SK-N-SH treated with all-trans-retinoic acid at 6 μM for 48 hours (cell line): ENCODE data around the gene RAD51B.

Experiments used
- ATAC-seq: fragments of 200-7000 bp; cut with Tn5 transposase; 3 replicates; pipeline ENCODE4 v1.9.1; 2020; ENCODE audit warnings: mild to moderate bottlenecking, moderate library complexity
- ARNTL ChIP-seq: fragments of 450-650 bp; formaldehyde crosslinking; IDR thresholded peaks from 2 replicates; pipeline ENCODE4 v1.5.0; 2020; ENCODE audit warnings: low read depth, mild to moderate bottlenecking, moderate library complexity, borderline replicate concordance
- CSDC2 ChIP-seq: fragments of 250-450 bp; sonication (Bioruptor Pico); IDR thresholded peaks from 2 replicates; pipeline ENCODE4 v1.5.0; 2020; ENCODE audit warnings: mild to moderate bottlenecking, moderate library complexity
- GLIS3 ChIP-seq: fragments of 250-450 bp; sonication (Bioruptor Pico); IDR thresholded peaks from 2 replicates; pipeline ENCODE4 v1.5.0; 2020; ENCODE audit warnings: mild to moderate bottlenecking, moderate library complexity
- ISL1 ChIP-seq: fragments of 250-450 bp; sonication (Bioruptor Pico); IDR thresholded peaks from 2 replicates; pipeline ENCODE4 v2.1.2; 2022; ENCODE audit warnings: mild to moderate bottlenecking, moderate library complexity
- OSR1 ChIP-seq: fragments of 250-450 bp; sonication (Bioruptor Pico); IDR thresholded peaks from 2 replicates; pipeline ENCODE4 v1.8.0; 2022; ENCODE audit warnings: moderate library complexity, mild to moderate bottlenecking, inconsistent platforms
- PPARA ChIP-seq: fragments of 250-450 bp; sonication (Bioruptor Pico); IDR thresholded peaks from 2 replicates; pipeline ENCODE4 v1.5.0; 2020; ENCODE audit warnings: mild to moderate bottlenecking, borderline replicate concordance
- SNAI2 ChIP-seq: fragments of 250-450 bp; sonication (Bioruptor Pico); IDR thresholded peaks from 2 replicates; pipeline ENCODE4 v1.5.0; 2020; ENCODE audit warnings: mild to moderate bottlenecking, moderate library complexity
- TOX ChIP-seq: fragments of 250-450 bp; sonication (Bioruptor Pico); IDR thresholded peaks from 2 replicates; pipeline ENCODE4 v1.8.0; 2021; ENCODE audit warnings: mild to moderate bottlenecking, moderate library complexity, borderline replicate concordance
- ZC3H10 ChIP-seq: fragments of 250-450 bp; sonication (Bioruptor Pico); IDR thresholded peaks from 2 replicates; pipeline ENCODE4 v1.5.1; 2021; ENCODE audit warnings: mild to moderate bottlenecking, moderate library complexity
- ZFP3 ChIP-seq: fragments of 250-450 bp; sonication (Bioruptor Pico); IDR thresholded peaks from 2 replicates; pipeline ENCODE4 v1.5.0; 2020; ENCODE audit warnings: mild to moderate bottlenecking, moderate library complexity
- ZNF70 ChIP-seq: fragments of 450-650 bp; formaldehyde crosslinking; IDR thresholded peaks from 2 replicates; pipeline ENCODE4 v1.5.0; 2020; ENCODE audit warnings: mild to moderate bottlenecking, moderate library complexity
- ZNF8 ChIP-seq: fragments of 450-650 bp; formaldehyde crosslinking; IDR thresholded peaks from 2 replicates; pipeline ENCODE4 v1.5.0; 2020; ENCODE audit warnings: mild to moderate bottlenecking, moderate library complexity
- TF ChIP-seq, protein P1 (sequence below): fragments of 250-450 bp; sonication (Bioruptor Pico); IDR thresholded peaks from 2 replicates; pipeline ENCODE4 v1.5.1; 2020; ENCODE audit warnings: low read depth, mild to moderate bottlenecking, moderate library complexity
- TF ChIP-seq, protein P2 (sequence below): fragments of 250-450 bp; sonication (Bioruptor Pico); IDR thresholded peaks from 2 replicates; pipeline ENCODE4 v1.5.1; 2021; ENCODE audit warnings: mild to moderate bottlenecking, moderate library complexity
- TF ChIP-seq, protein P3 (sequence below): fragments of 250-450 bp; sonication (Bioruptor Pico); IDR thresholded peaks from 2 replicates; pipeline ENCODE4 v1.8.0; 2021; ENCODE audit warnings: low read depth, mild to moderate bottlenecking, moderate library complexity, borderline replicate concordance
- TF ChIP-seq, protein P4 (sequence below): fragments of 250-450 bp; sonication (Bioruptor Pico); IDR thresholded peaks from 2 replicates; pipeline ENCODE4 v1.5.0; 2020; ENCODE audit warnings: mild to moderate bottlenecking, moderate library complexity

RAD51B gene

DNA sequence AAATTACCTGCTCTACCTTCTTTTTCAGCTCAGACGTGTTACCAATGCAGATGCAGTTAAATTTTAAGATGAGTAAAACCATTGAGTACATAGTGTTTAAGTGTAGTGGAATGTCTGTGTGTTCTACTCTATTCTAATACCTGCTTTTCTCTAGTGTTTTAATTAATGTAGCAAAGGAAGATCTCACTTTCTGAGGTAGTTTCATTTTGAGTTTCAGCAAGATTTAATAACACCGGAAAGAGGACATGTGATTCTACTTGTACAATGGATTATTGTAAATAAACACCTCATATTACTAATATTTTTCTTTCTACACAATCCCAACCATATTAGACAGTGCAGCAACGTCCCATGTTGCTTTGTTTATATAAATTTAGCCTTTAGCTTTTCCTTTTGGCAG lies 315.4 kb downstream of the RAD51B start (continued):
- TF ChIP-seq, protein P1, sequence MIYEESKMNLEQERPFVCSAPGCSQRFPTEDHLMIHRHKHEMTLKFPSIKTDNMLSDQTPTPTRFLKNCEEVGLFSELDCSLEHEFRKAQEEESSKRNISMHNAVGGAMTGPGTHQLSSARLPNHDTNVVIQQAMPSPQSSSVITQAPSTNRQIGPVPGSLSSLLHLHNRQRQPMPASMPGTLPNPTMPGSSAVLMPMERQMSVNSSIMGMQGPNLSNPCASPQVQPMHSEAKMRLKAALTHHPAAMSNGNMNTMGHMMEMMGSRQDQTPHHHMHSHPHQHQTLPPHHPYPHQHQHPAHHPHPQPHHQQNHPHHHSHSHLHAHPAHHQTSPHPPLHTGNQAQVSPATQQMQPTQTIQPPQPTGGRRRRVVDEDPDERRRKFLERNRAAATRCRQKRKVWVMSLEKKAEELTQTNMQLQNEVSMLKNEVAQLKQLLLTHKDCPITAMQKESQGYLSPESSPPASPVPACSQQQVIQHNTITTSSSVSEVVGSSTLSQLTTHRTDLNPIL (CRISPR knock-in tag), result no peak
- TF ChIP-seq ARNTL (CRISPR knock-in tag), result no peak

DNA sequence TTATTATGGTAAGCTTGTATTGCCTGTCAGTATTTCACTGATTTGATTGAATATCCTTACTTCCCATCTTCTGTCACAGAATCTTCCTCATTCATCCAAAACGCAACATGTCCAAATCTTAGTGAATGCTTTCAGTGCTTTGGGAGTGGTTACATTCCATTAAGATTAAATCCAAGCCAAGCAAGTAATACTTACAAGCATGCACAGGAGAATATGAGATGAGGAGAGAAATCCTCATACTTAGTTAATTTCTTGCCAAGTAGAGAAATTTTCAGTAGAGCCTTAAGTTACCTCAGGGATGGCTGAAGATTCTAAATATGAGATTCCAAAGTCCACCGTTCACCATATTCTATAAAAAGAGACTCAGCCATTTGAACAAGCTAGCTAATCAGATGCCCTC lies 316.0 kb downstream of the RAD51B start:
- ATAC-seq, result no peak
- TF ChIP-seq ISL1 (CRISPR knock-in tag) (no peak), TOX (CRISPR knock-in tag) (no peak), ZNF70 (no peak), ZNF8 (no peak), ZFP3 (CRISPR knock-in tag) (no peak), OSR1 (no peak), ARNTL (CRISPR knock-in tag) (no peak)
- TF ChIP-seq, protein P2, sequence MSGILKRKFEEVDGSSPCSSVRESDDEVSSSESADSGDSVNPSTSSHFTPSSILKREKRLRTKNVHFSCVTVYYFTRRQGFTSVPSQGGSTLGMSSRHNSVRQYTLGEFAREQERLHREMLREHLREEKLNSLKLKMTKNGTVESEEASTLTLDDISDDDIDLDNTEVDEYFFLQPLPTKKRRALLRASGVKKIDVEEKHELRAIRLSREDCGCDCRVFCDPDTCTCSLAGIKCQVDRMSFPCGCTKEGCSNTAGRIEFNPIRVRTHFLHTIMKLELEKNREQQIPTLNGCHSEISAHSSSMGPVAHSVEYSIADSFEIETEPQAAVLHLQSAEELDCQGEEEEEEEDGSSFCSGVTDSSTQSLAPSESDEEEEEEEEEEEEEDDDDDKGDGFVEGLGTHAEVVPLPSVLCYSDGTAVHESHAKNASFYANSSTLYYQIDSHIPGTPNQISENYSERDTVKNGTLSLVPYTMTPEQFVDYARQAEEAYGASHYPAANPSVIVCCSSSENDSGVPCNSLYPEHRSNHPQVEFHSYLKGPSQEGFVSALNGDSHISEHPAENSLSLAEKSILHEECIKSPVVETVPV (CRISPR knock-in tag), result no peak
- TF ChIP-seq, protein P3, sequence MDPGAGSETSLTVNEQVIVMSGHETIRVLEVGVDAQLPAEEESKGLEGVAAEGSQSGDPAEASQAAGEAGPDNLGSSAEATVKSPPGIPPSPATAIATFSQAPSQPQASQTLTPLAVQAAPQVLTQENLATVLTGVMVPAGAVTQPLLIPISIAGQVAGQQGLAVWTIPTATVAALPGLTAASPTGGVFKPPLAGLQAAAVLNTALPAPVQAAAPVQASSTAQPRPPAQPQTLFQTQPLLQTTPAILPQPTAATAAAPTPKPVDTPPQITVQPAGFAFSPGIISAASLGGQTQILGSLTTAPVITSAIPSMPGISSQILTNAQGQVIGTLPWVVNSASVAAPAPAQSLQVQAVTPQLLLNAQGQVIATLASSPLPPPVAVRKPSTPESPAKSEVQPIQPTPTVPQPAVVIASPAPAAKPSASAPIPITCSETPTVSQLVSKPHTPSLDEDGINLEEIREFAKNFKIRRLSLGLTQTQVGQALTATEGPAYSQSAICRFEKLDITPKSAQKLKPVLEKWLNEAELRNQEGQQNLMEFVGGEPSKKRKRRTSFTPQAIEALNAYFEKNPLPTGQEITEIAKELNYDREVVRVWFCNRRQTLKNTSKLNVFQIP (CRISPR knock-in tag), result no peak

DNA sequence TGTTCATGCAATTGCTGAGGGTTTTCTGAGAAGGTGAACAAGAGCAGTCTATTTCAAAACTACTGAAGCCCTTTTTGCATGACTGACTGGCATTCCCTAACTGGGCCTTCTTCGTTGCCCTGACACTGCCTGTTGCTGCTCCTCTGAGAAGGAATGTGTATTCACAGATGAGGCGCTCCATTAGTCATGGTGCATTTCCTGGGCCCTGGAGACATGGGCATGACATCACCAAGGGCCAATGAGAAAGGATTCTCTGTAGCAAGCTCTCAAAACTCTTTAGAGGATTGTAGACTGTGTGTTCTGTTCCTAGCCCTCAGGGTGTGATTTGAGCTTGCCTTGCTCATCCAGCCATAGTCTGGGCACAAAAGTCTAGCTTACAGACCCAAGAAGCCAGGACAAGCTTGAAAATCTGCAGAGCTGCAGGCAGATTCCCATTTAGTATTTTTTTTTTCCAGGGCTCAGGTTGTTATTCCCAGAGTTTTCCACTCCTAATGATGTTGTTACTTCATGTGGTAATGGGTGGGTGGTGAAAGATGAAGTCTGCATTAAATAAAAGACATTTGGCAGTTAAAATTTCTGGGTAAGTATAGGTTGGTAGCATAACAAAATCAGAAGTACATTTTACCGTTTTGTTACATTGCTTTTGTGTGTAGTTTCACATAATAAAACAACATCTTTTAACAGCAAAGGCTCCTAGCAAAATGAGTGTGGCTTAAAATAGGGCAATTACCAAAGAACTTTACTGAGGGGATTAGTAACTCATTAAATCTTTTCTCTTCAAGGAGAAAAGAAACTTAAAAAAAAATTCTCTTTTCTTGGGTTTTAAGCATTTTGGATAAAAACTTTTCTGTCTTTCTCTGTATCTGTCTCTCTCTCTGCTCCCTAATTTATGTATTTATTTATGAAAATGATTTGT lies 318.4 kb downstream of the RAD51B start:
- TF ChIP-seq, protein P1 (CRISPR knock-in tag), result peak; percentile 51; the same call in 1 of the 2 replicates
- TF ChIP-seq PPARA (CRISPR knock-in tag) (no peak), GLIS3 (0 out of 2 replicates have a peak, but pooled peaks have one; percentile 12), CSDC2 (CRISPR knock-in tag) (0 out of 2 replicates have a peak, but pooled peaks have one; percentile 60), TOX (CRISPR knock-in tag) (peak; percentile 6; the same call in 1 of the 2 replicates)
- TF ChIP-seq, protein P4, sequence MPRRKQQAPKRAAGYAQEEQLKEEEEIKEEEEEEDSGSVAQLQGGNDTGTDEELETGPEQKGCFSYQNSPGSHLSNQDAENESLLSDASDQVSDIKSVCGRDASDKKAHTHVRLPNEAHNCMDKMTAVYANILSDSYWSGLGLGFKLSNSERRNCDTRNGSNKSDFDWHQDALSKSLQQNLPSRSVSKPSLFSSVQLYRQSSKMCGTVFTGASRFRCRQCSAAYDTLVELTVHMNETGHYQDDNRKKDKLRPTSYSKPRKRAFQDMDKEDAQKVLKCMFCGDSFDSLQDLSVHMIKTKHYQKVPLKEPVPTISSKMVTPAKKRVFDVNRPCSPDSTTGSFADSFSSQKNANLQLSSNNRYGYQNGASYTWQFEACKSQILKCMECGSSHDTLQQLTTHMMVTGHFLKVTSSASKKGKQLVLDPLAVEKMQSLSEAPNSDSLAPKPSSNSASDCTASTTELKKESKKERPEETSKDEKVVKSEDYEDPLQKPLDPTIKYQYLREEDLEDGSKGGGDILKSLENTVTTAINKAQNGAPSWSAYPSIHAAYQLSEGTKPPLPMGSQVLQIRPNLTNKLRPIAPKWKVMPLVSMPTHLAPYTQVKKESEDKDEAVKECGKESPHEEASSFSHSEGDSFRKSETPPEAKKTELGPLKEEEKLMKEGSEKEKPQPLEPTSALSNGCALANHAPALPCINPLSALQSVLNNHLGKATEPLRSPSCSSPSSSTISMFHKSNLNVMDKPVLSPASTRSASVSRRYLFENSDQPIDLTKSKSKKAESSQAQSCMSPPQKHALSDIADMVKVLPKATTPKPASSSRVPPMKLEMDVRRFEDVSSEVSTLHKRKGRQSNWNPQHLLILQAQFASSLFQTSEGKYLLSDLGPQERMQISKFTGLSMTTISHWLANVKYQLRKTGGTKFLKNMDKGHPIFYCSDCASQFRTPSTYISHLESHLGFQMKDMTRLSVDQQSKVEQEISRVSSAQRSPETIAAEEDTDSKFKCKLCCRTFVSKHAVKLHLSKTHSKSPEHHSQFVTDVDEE (CRISPR knock-in tag), result no peak
- peak; percentile 88 for ATAC-seq

DNA sequence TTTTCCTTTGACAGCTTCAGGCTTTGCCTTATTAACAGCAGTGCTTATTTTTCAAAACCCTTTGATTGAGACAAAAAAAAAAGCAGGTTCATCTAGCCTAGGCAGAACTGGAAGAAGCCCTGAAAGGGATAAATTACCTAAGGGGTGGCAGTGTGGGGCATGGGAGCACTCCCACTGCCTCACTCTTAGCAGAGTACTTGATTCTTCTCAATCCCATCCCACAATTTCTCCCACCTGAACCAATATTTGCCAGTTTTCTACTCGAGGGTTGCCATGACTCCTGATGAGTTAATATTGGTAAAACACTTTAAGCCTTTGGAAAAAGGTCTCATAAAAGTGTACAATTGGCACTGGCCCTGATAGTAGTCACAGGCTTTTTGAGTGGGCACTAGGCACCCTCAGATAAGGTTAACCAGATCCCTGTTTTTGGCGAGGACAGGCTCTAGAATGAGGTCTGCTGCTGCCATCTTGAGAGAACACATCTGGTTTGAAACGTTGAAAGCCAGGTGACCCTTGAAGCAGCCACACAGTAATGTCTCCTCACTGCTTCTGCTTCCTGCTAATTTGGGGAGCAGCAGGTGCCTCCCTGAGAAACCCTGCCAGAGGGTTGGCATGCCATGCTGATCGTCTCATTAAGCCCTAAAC lies 320.0 kb downstream of the RAD51B start:
- TF ChIP-seq ZC3H10 (CRISPR knock-in tag), result 0 out of 2 replicates have a peak, but pooled peaks have one; percentile 33
- TF ChIP-seq SNAI2 (CRISPR knock-in tag), result 0 out of 2 replicates have a peak, but pooled peaks have one; percentile 39
- TF ChIP-seq, protein P1 (CRISPR knock-in tag), result no peak
- 0 out of 2 replicates have a peak, but pooled peaks have one; percentile 36 for TF ChIP-seq CSDC2 (CRISPR knock-in tag)
- ATAC-seq, result peak; percentile 2; the same call in 2 of the 3 replicates
